GM23338 (cell line): ENCODE data around the gene L3MBTL4. TPM values are rescaled to one million over a fixed set of nuclear protein-coding genes. Genes with fewer than 3 reads are reported as not detected.

Experiments used
- ATAC-seq: fragments of 200-7000 bp; cut with Tn5 transposase; 3 replicates; pipeline ENCODE4 v1.9.1; 2020
- DNase-seq: peaks from one replicate; pipeline ENCODE4 v3.0.0-alpha.2; 2015; ENCODE audit warnings: low spot score
- H2AFZ ChIP-seq: fragments of 200-600 bp; sonication (generic); 2 replicates; pipeline ENCODE4 v1.8.0; 2016; ENCODE audit warnings: antibody characterized with exemption, mild to moderate bottlenecking, moderate library complexity
- H3F3A ChIP-seq: fragments of 200-600 bp; sonication (generic); replicated peaks from 2 replicates; pipeline ENCODE4 v1.8.0; 2017; ENCODE audit warnings: antibody characterized with exemption, mixed run types, low read depth
- H3K27ac ChIP-seq: fragments of 200-600 bp; sonication (generic); 2 replicates; pipeline ENCODE4 v1.6.1; 2016; ENCODE audit warnings: low read depth
- H3K27me3 ChIP-seq: fragments of 200-600 bp; sonication (generic); 2 replicates; pipeline ENCODE4 v1.8.0; 2016; ENCODE audit warnings: mild to moderate bottlenecking, mixed run types, moderate library complexity; ENCODE audit not compliant: insufficient read depth
- H3K36me3 ChIP-seq: fragments of 200-600 bp; sonication (generic); 2 replicates; pipeline ENCODE4 v1.8.0; 2016; ENCODE audit warnings: mild to moderate bottlenecking; ENCODE audit not compliant: insufficient read depth
- H3K4me1 ChIP-seq: fragments of 200-600 bp; sonication (generic); 2 replicates; pipeline ENCODE4 v1.8.0; 2016; ENCODE audit warnings: mild to moderate bottlenecking, moderate library complexity; ENCODE audit not compliant: insufficient read depth
- H3K4me2 ChIP-seq: fragments of 200-600 bp; sonication (generic); 2 replicates; pipeline ENCODE4 v1.7.1; 2017; ENCODE audit warnings: mixed run types
- H3K4me3 ChIP-seq: fragments of 200-600 bp; sonication (generic); 2 replicates; pipeline ENCODE4 v1.6.1; 2016; ENCODE audit warnings: mixed run types
- H3K79me2 ChIP-seq: fragments of 200-600 bp; sonication (generic); replicated peaks from 2 replicates; pipeline ENCODE4 v1.8.0; 2017; ENCODE audit warnings: mild to moderate bottlenecking; ENCODE audit not compliant: insufficient read depth
- H3K9me2 ChIP-seq: fragments of 200-600 bp; sonication (generic); 2 replicates; pipeline ENCODE4 v1.8.0; 2017; ENCODE audit not compliant: insufficient read depth
- H4K20me1 ChIP-seq: fragments of 200-600 bp; sonication (generic); replicated peaks from 2 replicates; pipeline ENCODE4 v1.8.0; 2017; ENCODE audit warnings: mild to moderate bottlenecking; ENCODE audit not compliant: insufficient read depth
- H3K27ac Mint-ChIP-seq: 2 replicates; pipeline ENCODE4 v1.8.0; 2020; ENCODE audit warnings: inconsistent platforms, mild to moderate bottlenecking, moderate library complexity, mixed read lengths
- H3K27me3 Mint-ChIP-seq: 3 replicates; pipeline ENCODE4 v1.8.0; 2022; ENCODE audit warnings: low read depth, mild to moderate bottlenecking, moderate library complexity, mixed read lengths, inconsistent platforms; ENCODE audit not compliant: insufficient read depth, poor library complexity
- H3K36me3 Mint-ChIP-seq: 3 replicates; pipeline ENCODE4 v1.8.0; 2021; ENCODE audit warnings: low read depth, mild to moderate bottlenecking, inconsistent platforms, moderate library complexity, mixed read lengths
- H3K4me1 Mint-ChIP-seq: 3 replicates; pipeline ENCODE4 v1.8.0; 2020; ENCODE audit warnings: mild to moderate bottlenecking, inconsistent platforms, mixed read lengths
- H3K4me3 Mint-ChIP-seq: 3 replicates; pipeline ENCODE4 v1.8.0; 2021; ENCODE audit warnings: moderate library complexity, mild to moderate bottlenecking, inconsistent platforms, mixed read lengths
- H3K9me3 Mint-ChIP-seq: 3 replicates; pipeline ENCODE4 v1.8.0; 2020; ENCODE audit warnings: moderate library complexity, mild to moderate bottlenecking, inconsistent platforms, mixed read lengths
- CREB1 ChIP-seq: fragments of 250-450 bp; sonication (Bioruptor Pico); IDR thresholded peaks from 2 replicates; pipeline ENCODE4 v1.5.0; 2020; ENCODE audit warnings: low read depth, mild to moderate bottlenecking, moderate library complexity
- CTCF ChIP-seq, 2 experiments: fragments of 200-600 bp in 1 of 2; sonication (generic) in 1 of 2; conservative IDR thresholded peaks; 2 replicates each; pipeline versions ENCODE4 v1.5.1 to v1.6.1; 2016 to 2017; ENCODE audit warnings: antibody characterized with exemption in 2 of 2, low read depth in 2 of 2, mild to moderate bottlenecking in 2 of 2, moderate library complexity in 1 of 2
- ETS1 ChIP-seq: IDR thresholded peaks from 2 replicates; pipeline ENCODE4 v1.6.1; 2016; ENCODE audit warnings: antibody characterized with exemption
- EZH2 ChIP-seq: fragments of 200-600 bp; sonication (generic); IDR thresholded peaks from one replicate; pipeline ENCODE4 v1.8.0; 2017; ENCODE audit warnings: antibody characterized with exemption, mild to moderate bottlenecking, low read depth; ENCODE audit not compliant: unreplicated experiment
- EZH2phosphoT487 ChIP-seq: fragments of 200-600 bp; sonication (generic); IDR thresholded peaks from one replicate; pipeline ENCODE4 v1.8.1; 2018; ENCODE audit warnings: antibody characterized with exemption; ENCODE audit not compliant: unreplicated experiment
- JUNB ChIP-seq: IDR thresholded peaks from one replicate; pipeline ENCODE4 v1.6.1; 2016; ENCODE audit warnings: antibody characterized with exemption; ENCODE audit not compliant: unreplicated experiment
- NANOG ChIP-seq: IDR thresholded peaks from 2 replicates; pipeline ENCODE4 v1.6.1; 2016; ENCODE audit warnings: antibody characterized with exemption, borderline replicate concordance
- POLR2AphosphoS5 ChIP-seq: IDR thresholded peaks from 2 replicates; pipeline ENCODE4 v1.6.1; 2016; ENCODE audit warnings: antibody characterized with exemption, low read depth
- REST ChIP-seq: IDR thresholded peaks from one replicate; pipeline ENCODE4 v1.6.1; 2018; ENCODE audit warnings: antibody characterized with exemption; ENCODE audit not compliant: unreplicated experiment
- STAT1 ChIP-seq: IDR thresholded peaks from one replicate; pipeline ENCODE4 v1.6.1; 2016; ENCODE audit warnings: antibody characterized with exemption; ENCODE audit not compliant: unreplicated experiment
- ZNF114 ChIP-seq: fragments of 250-450 bp; sonication (Bioruptor Pico); IDR thresholded peaks from 2 replicates; pipeline ENCODE4 v1.5.0; 2020; ENCODE audit warnings: mild to moderate bottlenecking, moderate library complexity
- ZNF331 ChIP-seq: fragments of 250-450 bp; sonication (Bioruptor Pico); IDR thresholded peaks from 2 replicates; pipeline ENCODE4 v1.5.0; 2020; ENCODE audit warnings: low read depth, mild to moderate bottlenecking, moderate library complexity
- ZNF462 ChIP-seq: fragments of 250-450 bp; sonication (Bioruptor Pico); IDR thresholded peaks from 2 replicates; pipeline ENCODE4 v1.5.0; 2020; ENCODE audit warnings: mild to moderate bottlenecking, moderate library complexity
- polyA plus RNA-seq: library from polyadenylated mRNA; unstranded; fragments of >200 nt; fragmentation: Nextera tagmentation; extraction: Ambion mirVana; gene quantifications from 2 replicates; pipeline ENCODE4 v1.2.1, GENCODE V29; 2016
- total RNA-seq: library from RNA; depleted of rRNA; stranded (reverse); fragments of >200 nt; shearing (Covaris generic); gene quantifications from 2 replicates; pipeline ENCODE4 v1.2.3, GENCODE V29; 2014

Gene L3MBTL4
- total and polyA plus RNA-seq, 2 experiments from 2014 or later: 0.48 to 2.8 TPM

- TF ChIP-seq CTCF (conservative IDR thresholded peaks at IDR 0.05; ENCODE audit: low read depth in 2 of 2): no peak
- no peak for TF ChIP-seq EZH2
- no peak for TF ChIP-seq POLR2AphosphoS5
- no peak for TF ChIP-seq JUNB
- TF ChIP-seq ZNF331 (CRISPR knock-in tag): no peak
- no peak for TF ChIP-seq EZH2phosphoT487
- no peak for TF ChIP-seq REST
- TF ChIP-seq ETS1: no peak
- no peak for TF ChIP-seq STAT1
- TF ChIP-seq NANOG: no peak
- no peak for TF ChIP-seq ZNF114
- TF ChIP-seq ZNF462 (CRISPR knock-in tag): no peak
- no peak for TF ChIP-seq CREB1 (CRISPR knock-in tag)
- no peaks in the 10 kb centered on the region for H3K27me3 Mint-ChIP-seq
- Histone ChIP-seq H3K4me3 (no peak overlapping the region), H3K36me3 (no peaks in the 10 kb centered on the region), H3K79me2 (no peaks in the 10 kb centered on the region), H3F3A (no peaks in the 10 kb centered on the region), H3K9me2 (0 out of 2 replicates have a peak, but pooled peaks cover 6% of the 10 kb centered on the region), H3K4me1 (peaks cover 9% of the 10 kb centered on the region), H3K4me2 (no peak overlapping the region), H3K27ac (no peak overlapping the region), H4K20me1 (no peaks in the 10 kb centered on the region; the same call in 1 of the 2 replicates), H3K27me3 (no peaks in the 10 kb centered on the region), H2AFZ (no peak overlapping the region)
- H3K4me3 Mint-ChIP-seq: no peak overlapping the region
- ATAC-seq (no peak), DNase-seq (no peak)
- H3K4me1 Mint-ChIP-seq: peaks cover 10% of the 10 kb centered on the region; the same call in 2 of the 3 replicates
- H3K9me3 Mint-ChIP-seq: no peaks in the 10 kb centered on the region
- no peaks in the 10 kb centered on the region for H3K36me3 Mint-ChIP-seq
- no peak overlapping the region for H3K27ac Mint-ChIP-seq
Observed at GRCh38 chr18:6115710-6116109, 299.0 kb downstream of the L3MBTL4 start.
